IPS-18c (cell line): ENCODE measurements around the gene OST4.

Experiments used
- H3K4me3 ChIP-seq: 2 replicates; pipeline ENCODE4 v1.7.0; 2013; ENCODE audit warnings: low read depth, mild to moderate bottlenecking, low read length, moderate library complexity; ENCODE audit not compliant: insufficient read depth
- H3K9me3 ChIP-seq: one replicate; pipeline ENCODE4 v1.6.1; 2013; ENCODE audit warnings: mild to moderate bottlenecking, low read length, moderate library complexity; ENCODE audit not compliant: control insufficient read depth, insufficient read depth

Gene OST4

DNA sequence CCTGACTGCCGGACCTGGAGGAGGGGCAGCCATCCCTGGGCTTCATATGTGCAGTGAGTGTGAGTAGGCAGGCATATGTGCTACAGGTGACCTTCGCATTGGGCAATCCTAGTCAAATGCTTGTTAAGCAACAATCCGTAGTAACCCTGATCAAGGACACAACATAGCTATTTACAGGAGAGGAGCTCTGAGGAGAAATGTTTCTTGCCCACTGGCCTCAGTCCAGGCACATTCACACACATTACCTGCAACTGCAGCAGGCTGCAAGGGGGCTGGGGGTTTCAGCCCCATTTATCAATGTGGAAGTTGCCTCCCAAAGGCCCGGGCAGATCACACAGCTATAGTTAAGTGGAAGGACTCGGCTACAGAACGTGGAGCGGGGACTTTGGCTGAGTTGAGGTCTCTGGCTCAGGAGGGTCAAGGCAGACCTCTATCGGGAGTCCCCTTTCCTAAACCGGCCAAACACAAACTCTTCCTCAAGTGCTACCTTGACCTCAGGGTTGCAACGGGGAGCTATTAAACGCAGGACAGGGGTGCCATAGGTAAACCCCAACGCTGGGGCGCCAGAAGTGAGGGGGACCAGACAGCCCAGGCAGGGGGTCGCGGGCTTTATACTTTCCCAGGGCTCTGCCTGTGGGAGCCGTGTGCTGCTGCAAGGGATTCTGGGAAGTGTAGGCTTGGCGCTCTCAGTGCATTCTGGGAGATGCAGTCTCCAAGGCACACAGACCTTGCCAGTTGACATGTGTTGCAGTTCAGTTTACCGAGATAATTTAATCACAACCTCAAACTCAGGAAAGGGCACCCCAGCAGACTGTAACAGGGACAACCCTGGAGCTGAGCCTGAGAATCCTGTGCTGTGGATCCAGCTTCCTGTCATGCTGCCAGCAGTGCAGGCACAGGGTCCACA lies 24.5 kb upstream of the OST4 start:
- no peaks in the 10 kb centered on the region for H3K9me3 ChIP-seq
- peak overlapping the region; percentile 44 for H3K4me3 ChIP-seq

DNA sequence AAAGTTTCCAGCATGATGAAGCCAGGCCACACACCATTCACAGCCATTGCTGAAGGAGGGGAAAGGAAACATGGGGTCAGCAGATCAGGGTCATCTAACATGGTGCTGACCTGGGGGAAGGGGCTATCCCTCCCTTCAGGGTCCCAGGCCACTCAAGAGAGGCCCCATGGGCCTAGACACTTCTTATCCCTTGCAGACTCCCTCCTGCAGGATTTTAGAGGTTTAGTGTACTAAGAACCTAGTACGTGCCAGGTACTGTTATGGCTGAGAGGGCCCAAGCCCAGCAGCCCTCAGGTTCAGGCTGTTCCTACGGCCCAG lies 23.9 kb upstream of the OST4 start:
- Histone ChIP-seq H3K4me3 (no peak overlapping the region), H3K9me3 (no peaks in the 10 kb centered on the region)

DNA sequence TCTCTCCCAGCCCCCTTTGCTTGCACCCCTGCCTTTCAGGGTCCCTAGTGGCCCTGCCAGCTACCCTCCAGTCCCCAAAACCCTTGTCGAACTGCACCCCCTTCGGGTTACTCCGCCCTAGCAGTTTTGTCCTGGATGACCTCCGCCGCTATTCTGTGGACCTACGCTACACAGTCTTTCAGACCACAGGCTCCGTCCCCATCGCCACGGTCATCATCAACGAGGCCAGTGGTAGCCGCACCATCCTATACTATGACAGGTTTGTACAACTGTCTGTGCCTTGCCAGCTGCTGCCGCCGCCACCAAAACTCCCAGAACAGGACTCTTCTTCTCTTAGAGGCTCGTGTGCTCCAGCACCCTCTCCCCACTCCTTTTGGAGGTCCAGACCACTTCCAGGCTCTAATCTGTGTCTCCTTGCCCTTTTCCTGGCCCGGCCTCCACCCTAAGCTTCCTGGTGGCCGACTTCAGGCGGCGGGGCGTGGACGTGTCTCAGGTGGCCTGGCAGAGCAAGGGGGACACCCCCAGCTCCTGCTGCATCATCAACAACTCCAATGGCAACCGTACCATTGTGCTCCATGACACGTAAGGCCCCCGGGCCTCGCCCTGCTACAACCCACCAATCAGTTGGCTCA lies 23.0 kb upstream of the OST4 start:
- no peak overlapping the region for H3K4me3 ChIP-seq
- H3K9me3 ChIP-seq, result no peaks in the 10 kb centered on the region

DNA sequence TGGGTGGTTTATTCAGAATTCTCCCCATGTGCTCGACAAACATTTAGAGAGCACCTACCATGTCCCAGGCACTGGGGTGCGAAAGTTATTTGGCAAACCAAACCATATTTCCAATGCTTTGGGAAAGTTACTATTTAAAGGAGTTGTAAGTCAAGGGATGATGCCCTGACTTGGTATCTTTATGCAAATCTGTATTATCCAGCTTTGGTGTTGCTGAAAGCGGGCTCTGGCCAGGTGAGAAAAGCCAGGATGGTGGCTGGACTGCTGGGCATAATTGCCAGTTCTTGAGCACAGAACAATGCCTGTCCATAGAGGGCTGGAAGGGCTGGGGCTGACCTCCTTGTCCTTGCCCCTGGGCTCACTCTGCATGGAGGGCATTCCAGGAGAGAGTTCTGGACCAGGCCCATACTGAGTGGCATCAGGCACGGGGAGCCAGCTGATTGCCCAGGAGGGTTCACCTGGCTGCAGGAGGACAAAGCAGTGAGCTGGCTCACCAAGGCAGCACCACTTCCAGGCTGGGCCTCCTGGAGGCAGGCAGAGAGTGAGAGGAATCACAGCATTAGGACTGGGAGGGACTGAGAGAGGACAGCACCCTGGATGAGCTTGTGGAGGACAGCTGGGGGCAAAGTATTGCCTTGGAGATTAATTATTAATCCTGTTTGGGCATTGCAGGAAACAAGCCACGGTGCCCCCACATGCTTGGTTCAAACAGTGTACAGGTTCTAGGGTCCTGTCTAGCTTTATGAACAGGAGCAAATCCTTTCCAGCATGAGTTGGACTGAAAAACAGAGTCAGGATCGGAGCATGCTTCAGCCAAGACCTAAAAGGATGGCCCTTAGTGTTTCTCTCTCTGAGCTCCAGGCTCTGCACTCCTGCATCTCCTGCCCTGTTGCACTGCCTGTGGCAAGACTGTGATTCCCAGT lies 22.2 kb upstream of the OST4 start:
- H3K9me3 ChIP-seq, result no peaks in the 10 kb centered on the region

DNA sequence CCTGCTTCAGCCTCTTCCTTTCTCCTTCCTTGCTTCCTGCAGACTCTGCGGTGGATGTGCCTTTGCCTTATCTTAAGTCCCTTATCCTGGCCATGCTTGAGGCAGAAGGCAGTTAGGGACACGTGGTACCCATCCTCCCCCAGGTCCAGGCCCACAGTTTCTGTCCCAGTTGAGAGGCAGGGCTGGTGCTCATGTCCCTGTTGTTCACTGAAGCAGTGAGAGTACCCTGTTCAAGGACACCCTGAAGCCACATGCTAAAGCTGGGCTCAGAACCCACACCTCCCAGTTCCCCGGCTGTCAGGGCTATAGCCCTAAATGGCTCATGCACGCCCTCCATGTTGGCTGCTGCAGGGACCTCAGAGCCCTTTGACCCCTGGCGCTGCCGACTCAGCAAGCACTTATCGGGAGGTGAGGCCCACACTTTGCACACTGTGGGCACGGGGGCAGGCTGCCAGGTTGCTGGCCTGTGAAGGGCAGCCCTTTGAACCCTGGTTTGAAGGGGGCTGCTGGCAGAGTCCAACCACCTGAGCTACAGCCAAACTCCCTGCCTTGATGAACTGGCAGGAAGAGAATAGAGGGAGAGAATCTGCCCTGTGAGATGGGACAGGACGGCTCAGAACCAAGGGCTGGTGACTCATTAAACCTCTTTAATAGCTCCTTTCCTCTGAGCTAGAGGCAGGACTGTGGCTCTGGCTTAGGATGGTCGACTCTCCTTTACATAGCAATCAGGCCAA lies 21.4 kb upstream of the OST4 start:
- no peak overlapping the region for H3K4me3 ChIP-seq
- H3K9me3 ChIP-seq, result no peaks in the 10 kb centered on the region

More for the DNA sequence above, 22.2 kb upstream of the OST4 start:
- H3K4me3 ChIP-seq, result no peak overlapping the region

DNA sequence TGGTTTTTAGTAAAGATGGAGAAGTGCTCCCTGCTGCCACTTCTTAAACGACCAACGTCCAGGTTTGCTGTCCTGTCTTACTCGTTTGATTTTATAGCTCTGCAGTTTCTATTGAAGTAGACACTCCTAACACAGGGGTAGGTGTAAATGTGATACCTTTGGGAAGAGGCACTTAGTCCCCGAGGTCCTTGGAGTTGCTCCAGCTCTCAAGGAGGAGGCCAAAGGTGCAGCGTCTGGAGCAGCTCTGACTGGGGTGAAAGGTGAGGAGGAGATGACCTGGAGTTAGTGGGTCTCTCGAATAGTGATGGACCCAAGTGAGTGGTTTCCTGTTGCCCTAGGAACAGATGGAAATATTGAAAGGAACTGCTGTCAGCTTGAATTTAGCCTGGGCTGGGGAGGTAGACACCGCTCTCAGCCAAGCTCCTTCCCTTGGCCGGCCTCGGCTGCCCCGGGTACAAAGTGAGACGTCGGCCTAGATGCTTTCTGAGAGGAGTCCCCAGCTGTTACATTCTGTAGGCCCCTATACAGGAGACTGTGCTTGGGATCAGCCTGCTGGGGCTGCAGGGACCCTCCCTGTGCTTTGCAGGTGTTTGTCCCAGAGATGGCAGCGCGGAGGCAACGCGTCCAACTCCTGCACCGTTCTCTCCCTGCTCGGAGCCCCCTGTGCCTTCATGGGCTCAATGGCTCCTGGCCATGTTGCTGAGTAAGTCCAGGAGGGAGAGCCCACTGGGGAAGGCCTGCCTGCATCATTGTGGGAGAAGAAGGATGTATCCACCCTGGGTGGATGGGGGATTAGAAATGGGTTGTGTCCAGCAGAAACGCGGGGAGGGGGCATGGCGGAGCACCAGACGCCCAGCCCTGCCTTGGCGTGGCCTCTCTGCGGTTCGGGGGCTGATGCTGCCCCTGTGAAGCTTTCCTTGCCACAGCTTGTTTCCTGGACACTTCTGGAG lies 20.6 kb upstream of the OST4 start:
- H3K4me3 ChIP-seq, result no peak overlapping the region
- no peaks in the 10 kb centered on the region for H3K9me3 ChIP-seq

DNA sequence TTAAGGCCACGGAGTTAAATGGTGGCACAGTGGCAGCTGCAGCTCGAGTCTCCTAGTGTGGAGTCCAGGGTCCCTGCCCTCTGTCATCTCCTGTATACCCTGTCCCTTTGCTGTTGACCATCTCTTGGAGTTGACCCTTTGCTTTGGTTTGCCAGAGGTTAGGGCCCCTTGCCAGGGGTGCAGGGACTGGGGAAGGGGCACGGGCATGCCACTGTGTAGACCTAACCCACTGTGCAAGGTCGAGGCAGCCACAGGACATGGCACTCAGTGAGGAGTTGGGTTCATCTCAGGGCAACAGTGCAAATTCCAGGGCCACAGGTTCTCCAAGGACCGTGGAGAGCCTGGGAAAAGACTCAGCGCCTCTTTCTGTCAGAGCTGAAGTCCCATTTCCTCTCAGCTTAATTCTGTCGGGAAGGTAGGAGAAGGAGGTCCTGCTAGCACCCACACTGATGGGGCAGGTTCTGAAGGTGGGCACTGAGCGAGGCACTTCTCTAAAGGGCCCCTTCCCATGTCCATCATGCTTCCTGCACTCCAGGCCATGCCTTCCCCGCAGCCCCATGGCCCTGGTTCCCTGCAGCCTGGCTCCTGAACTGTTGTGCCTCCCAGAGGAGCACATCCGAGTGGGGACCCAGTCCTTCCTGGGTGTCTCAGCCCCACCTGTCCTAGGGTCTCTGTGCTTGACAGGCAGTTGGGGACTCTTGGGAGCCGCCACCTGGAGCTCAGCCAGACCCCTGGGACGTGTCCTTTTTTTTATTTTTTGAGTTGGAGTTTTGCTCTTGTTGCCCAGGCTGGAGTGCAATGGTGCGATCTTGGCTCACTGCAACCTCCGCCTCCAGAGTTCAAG lies 17.9 kb upstream of the OST4 start:
- Histone ChIP-seq H3K4me3 (no peak overlapping the region), H3K9me3 (no peaks in the 10 kb centered on the region)

DNA sequence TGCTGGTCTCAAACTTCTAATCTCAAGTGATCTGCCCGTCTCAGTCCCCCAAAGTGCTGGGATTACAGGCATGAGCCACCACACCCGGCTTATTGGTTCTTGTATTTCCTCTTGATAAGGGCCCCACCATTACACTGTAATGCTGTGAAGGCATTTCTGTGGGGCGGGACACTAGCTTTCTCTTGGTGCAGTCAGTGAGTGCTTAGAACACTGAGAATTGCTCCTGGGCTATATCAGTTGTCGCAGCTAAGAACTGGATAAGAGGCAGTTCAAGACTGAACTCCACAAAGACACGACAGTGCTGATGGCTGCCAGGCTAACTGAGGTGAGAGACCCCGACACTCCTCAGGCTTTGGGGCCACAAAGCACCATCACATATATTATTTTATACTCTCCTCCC lies 17.2 kb upstream of the OST4 start:
- Histone ChIP-seq H3K4me3 (no peak overlapping the region), H3K9me3 (no peaks in the 10 kb centered on the region)

DNA sequence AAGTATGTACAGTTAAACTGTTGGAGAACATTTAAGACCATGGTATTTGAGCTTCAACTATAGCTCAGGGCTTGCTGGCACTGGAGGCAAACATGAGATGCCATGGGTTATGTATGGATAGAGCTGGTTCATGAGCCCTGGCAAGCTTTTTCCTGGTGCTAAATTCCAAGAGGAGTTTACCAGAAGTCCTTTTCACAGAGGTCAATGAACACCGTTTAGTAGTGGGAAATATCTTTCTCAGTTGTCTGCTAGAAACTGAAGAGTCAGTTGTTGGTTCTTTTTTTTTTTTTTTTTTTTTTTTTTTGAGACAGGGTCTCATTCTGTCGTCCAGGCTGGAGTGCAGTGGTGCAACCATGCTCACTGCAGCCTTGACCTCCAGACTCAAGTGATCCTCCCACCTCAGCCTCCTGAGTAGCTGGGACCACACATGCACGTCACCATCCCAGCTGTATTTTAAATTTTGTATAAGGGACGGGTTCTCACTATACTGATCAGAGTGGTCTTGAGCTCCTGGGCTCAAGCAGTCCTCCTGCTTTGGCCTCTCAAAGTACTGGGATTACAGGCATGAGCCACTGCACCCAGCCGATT lies 16.5 kb upstream of the OST4 start:
- Histone ChIP-seq H3K4me3 (no peak overlapping the region), H3K9me3 (no peaks in the 10 kb centered on the region)

DNA sequence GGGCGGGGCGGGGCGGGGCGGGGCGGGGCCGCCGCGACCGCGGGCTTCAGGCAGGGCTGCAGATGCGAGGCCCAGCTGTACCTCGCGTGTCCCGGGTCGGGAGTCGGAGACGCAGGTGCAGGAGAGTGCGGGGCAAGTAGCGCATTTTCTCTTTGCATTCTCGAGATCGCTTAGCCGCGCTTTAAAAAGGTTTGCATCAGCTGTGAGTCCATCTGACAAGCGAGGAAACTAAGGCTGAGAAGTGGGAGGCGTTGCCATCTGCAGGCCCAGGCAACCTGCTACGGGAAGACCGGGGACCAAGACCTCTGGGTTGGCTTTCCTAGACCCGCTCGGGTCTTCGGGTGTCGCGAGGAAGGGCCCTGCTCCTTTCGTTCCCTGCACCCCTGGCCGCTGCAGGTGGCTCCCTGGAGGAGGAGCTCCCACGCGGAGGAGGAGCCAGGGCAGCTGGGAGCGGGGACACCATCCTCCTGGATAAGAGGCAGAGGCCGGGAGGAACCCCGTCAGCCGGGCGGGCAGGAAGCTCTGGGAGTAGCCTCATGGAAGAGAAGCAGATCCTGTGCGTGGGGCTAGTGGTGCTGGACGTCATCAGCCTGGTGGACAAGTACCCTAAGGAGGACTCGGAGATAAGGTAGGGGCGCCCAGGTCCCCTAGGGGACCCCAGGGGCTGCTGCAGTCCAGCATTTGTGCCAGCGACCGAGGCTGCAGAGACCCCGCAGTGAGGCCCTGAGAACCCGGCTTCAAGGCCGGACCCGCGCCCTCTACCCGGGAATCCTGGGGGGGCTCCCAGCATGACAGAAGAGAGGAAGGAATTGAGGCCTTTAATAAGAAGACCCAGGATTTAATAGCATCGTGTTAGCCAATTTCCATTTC lies 15.5 kb upstream of the OST4 start, which contains the start of gene KHK:
Gene KHK (plus strand): TSS at position 49 of the 870 bp plus-strand sequence. CDS start 488 bp downstream, at position 537.
- Histone ChIP-seq H3K9me3 (no peaks in the 10 kb centered on the region), H3K4me3 (peak within 1 kb of the TSS; percentile 75)

DNA sequence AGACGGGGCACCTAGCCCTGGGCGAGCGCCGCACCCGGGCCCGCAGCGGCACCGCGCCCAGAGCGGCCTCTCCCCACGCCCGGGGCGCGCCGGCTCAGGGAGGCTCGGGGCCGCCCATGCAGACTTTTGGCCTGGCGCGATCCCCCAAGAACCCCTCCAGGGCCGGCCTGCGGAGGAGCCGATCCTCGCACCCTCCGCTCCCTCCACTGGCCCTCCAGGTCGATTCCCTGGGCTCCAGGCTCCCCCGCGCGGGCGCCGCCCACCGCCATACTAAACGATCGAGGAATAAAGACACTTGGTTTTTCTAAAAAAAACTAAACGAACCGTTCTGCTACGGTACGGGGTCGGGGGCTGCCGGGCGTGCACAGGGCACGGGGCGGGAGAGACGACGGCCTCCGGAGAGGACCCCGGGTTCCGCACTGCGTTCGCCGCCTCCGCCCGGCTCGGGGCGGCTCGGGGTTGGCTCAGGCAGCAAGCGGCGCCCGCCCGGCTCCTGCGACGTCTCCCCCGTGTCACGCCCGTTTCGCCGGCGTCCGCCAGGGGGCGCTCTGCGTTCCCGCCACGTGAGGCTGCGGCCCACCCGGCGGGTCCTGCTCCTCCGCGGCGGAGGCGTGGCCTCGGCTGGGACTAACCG lies 14.8 kb upstream of the OST4 start:
- peak overlapping the region; percentile 75 for H3K4me3 ChIP-seq
- H3K9me3 ChIP-seq, result no peaks in the 10 kb centered on the region

DNA sequence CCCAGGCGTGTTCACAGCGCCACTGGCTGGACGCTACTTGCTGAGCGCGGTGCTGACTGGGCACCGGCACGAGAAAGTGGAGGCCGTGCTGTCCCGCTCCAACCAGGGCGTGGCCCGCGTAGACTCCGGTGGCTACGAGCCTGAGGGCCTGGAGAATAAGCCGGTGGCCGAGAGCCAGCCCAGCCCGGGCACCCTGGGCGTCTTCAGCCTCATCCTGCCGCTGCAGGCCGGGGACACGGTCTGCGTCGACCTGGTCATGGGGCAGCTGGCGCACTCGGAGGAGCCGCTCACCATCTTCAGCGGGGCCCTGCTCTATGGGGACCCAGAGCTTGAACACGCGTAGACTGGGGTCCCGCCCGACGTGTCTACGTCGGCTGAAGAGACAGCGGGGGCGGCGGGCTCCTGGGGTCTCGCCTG lies 14.2 kb upstream of the OST4 start:
- H3K4me3 ChIP-seq, result peak overlapping the region; percentile 69
- H3K9me3 ChIP-seq, result no peaks in the 10 kb centered on the region

DNA sequence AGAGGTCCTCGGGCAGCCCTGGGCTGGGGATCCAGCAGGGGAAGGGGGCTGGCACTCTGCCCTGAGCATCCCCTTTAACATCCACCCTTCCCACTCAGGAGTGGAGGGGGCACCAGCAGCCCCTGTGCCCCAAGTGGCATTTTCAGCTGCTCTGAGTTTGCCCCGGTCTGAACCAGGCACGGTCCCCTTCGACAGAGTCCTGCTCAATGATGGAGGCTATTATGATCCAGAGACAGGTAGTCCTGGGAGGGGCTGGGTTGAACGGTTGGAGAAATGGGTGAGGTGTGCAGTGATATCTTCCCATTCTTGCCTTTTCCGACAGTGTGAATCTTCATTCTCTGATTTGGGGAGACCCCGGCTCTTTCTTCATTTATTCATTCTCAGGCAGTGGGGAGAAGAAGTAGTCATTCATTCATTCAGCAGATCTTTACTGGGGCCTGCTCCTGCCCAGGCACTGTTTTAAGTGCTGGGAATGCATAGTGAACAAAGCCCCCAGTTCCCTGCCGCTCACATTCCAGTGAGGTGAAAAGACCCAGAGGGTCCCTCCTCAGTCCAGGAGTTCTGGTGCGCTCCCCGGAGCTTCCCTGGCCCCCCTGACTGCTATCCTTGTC lies 13.7 kb upstream of the OST4 start:
- Histone ChIP-seq H3K4me3 (peak overlapping the region; percentile 69), H3K9me3 (no peaks in the 10 kb centered on the region)
